Heart left ventricle (tissue), 16 donors: Measurements from ENCODE around the gene OR51A2. TPM values are rescaled to one million over a fixed set of nuclear protein-coding genes. Genes with fewer than 3 reads are reported as not detected.

Source experiments
- ATAC-seq, 4 donors: fragments of 200-7000 bp; cut with Tn5 transposase; one replicate each; pipeline ENCODE4 v1.9.1; 2020 to 2022; ENCODE audit warnings: moderate library complexity in 4 of 4, mild to moderate bottlenecking in 3 of 4, moderate number of reproducible peaks in 1 of 4
- DNase-seq, 5 donors: peaks; one replicate each; pipeline ENCODE4 v3.0.0-alpha.2; 2020
- H3K27ac ChIP-seq, 12 donors: fragments of 200-600 bp; sonication (generic) in 4 of 12; one replicate each; pipeline versions ENCODE4 v1.5.0 to v1.8.0; 2016 to 2022; ENCODE audit warnings: mild to moderate bottlenecking in 2 of 12
- H3K27me3 ChIP-seq, 9 donors: fragments of 200-600 bp; sonication (generic) in 2 of 9; one replicate each; pipeline versions ENCODE4 v1.5.1 to v1.8.0; 2016 to 2022; ENCODE audit warnings: mild to moderate bottlenecking in 3 of 9
- H3K36me3 ChIP-seq, 9 donors: fragments of 200-600 bp; sonication (generic) in 2 of 9; one replicate each; pipeline versions ENCODE4 v1.5.0 to v1.8.0; 2018 to 2022; ENCODE audit warnings: mild to moderate bottlenecking in 2 of 9
- H3K4me1 ChIP-seq, 12 donors: fragments of 200-600 bp; sonication (generic) in 4 of 12; one replicate each; pipeline versions ENCODE4 v1.5.0 to v1.8.0; 2016 to 2022; ENCODE audit warnings: mild to moderate bottlenecking in 3 of 12
- H3K4me3 ChIP-seq, 12 donors: fragments of 200-600 bp; sonication (generic) in 4 of 12; one replicate each; pipeline versions ENCODE4 v1.5.0 to v1.8.0; 2017 to 2022; ENCODE audit warnings: mild to moderate bottlenecking in 9 of 12, moderate library complexity in 4 of 12
- H3K9me3 ChIP-seq, 12 donors: fragments of 200-600 bp; sonication (generic) in 4 of 12; one replicate each; pipeline versions ENCODE4 v1.5.0 to v1.8.0; 2016 to 2022; ENCODE audit warnings: mild to moderate bottlenecking in 1 of 12
- POLR2A ChIP-seq, 2 donors: fragments of 450-650 bp; IDR thresholded peaks; one replicate each; pipeline ENCODE4 v1.6.1; 2017; ENCODE audit warnings: antibody characterized with exemption in 2 of 2, mild to moderate bottlenecking in 2 of 2, moderate library complexity in 2 of 2
- WGBS, 4 donors: extraction: QIAGEN DNeasy Blood & Tissue Kit in 2 of 4; methylation state at CpG; one replicate each; pipeline versions ENCODE4 v1.1.5 to v1.1.7; 2013 to 2018; 5-methylcytosine and 5-hydroxymethylcytosine counted together
- intact Hi-C, 10 donors: fragments of 100-400 bp; cut with DNase I; formaldehyde crosslinking; loops; one replicate each; pipeline versions ENCODE4 v1.11.1 to v1.14.2; 2022
- polyA plus RNA-seq, 2 donors: library from polyadenylated mRNA; stranded (reverse); fragments of 200-250 nt; gene quantifications; one replicate each; pipeline ENCODE4 v1.2.3, GENCODE V29; 2013
- total RNA-seq, 9 donors: library from RNA; depleted of rRNA in 2 of 9; stranded (reverse); fragments of >200 nt in 2 of 9; fragmentation: NEBNext Ultra II Directional in 3 of 9; extraction: Animal tissue kit (Norgen Biotek cat#: 25700) in 3 of 9; gene quantifications; one replicate each; pipeline versions ENCODE4 v1.1.0 to v1.2.4, GENCODE V29; 2016 to 2023
- TF ChIP-seq, protein P1 (sequence below), 12 donors: fragments of 200-600 bp; sonication (generic) in 4 of 12; IDR thresholded peaks; one replicate each; pipeline versions ENCODE4 v1.5.0 to v1.8.0; 2018 to 2022; ENCODE audit warnings: antibody characterized with exemption in 12 of 12, mild to moderate bottlenecking in 5 of 12
- donor health status: ischemic (EF 13 %, LVEDD 7.1; RV severe dilation, severe dysfunction).
- donor health status: healthy with polysubstance abuse.
- donor health status: DM: no; HTN: yes; CAD: no.
- donor health status: DM: no; HTN: no; CAD: no.
- donor health status: ischemic (EF 25% LVEDD 6.9; RV normal size, moderate dysfunction).
- donor health status: ischemic (EF 25% LVEDD 5.7; RV mildly dilated, moderate dysfunction).
- donor health status: healthy.
- donor health status: DM: yes; HTN: yes; CAD: no.
- donor health status: ischemic (EF 35%, LVEDD 5.7; RV mildly dilated, moderate dysfunction).
- donor health status: nonischemic (EF 11% LVEDD 7.7; RV severe dilation, severe dysfunction).
- donor health status: DM: yes; HTN: yes; CAD: no.
- donor health status: PGD.
- donor health status: ischemic (EF 29% LVEDD 5.4; RV normal size, mild dysfunction).
- donor health status: nonischemic (EF 23%, LVEDD 6.1; RV moderate dilation, normal function).

Gene OR51A2
- total and polyA plus RNA-seq, 11 donors: not detected

DNA sequence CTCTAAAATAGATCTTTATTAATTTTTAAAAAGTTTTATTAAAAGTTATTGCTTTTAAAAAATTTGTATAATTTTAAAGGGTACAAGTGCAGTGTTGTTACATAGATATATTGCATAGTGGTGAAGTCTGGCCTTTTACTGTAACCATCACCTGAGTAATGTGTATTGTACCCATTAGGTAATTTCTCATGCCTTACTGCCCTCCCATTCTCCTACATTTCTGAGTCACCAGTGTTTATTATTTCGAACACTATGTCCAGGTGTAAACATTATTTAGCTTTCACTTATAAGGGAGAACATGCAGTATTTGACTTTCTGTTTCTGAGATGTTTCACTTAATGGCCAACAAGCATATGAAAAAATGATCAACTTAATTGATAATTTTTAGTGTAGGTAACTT lies 33.7 kb downstream of the OR51A2 start:
- TF ChIP-seq POLR2A (IDR thresholded peaks at IDR 0.05): no peak
- TF ChIP-seq, protein P1, sequence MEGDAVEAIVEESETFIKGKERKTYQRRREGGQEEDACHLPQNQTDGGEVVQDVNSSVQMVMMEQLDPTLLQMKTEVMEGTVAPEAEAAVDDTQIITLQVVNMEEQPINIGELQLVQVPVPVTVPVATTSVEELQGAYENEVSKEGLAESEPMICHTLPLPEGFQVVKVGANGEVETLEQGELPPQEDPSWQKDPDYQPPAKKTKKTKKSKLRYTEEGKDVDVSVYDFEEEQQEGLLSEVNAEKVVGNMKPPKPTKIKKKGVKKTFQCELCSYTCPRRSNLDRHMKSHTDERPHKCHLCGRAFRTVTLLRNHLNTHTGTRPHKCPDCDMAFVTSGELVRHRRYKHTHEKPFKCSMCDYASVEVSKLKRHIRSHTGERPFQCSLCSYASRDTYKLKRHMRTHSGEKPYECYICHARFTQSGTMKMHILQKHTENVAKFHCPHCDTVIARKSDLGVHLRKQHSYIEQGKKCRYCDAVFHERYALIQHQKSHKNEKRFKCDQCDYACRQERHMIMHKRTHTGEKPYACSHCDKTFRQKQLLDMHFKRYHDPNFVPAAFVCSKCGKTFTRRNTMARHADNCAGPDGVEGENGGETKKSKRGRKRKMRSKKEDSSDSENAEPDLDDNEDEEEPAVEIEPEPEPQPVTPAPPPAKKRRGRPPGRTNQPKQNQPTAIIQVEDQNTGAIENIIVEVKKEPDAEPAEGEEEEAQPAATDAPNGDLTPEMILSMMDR (IDR thresholded peaks at IDR 0.05): no peak
- intact Hi-C loops: no loop called here
- H3K27me3 ChIP-seq: no peaks in the 10 kb centered on the region
- DNase-seq (no peak), ATAC-seq (no peak)
- 69 to 83% (median 77%) methylated on average over 1 of the region's 1 CpG for WGBS, 4 donors
- H3K4me1 ChIP-seq: no peaks in the 10 kb centered on the region
- H3K9me3 ChIP-seq: no peaks in the 10 kb centered on the region
- no peak overlapping the region for H3K27ac ChIP-seq
- H3K36me3 ChIP-seq: no peaks in the 10 kb centered on the region
- H3K4me3 ChIP-seq: no peak overlapping the region

DNA sequence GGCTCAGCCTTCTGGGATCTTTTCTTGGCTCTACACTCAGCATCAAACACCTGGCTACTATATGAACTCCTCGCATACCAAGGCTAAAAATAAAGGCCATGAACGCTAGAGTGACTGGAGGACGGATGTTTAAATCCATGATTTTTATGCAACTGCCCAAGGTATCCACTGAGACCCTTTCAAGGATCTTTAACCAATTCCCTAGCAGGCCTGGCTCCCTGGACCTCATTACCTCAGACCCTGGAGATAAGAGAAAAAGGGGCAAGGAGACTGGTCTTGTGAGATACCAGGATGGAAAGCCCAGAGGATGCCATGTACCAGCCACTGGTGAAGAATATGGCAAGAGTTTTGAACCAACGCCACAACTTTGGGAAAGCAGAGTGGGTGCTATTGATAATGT lies 36.3 kb downstream of the OR51A2 start, which contains the start of gene OR51G2:
TSS of gene OR51G2 (minus strand) at position 101 of the 400 bp plus-strand sequence. CDS start 3,687 bp downstream, outside the sequence.
- no peaks in the 10 kb centered on the region for H3K36me3 ChIP-seq
- no peak for TF ChIP-seq POLR2A (IDR thresholded peaks at IDR 0.05)
- TF ChIP-seq, protein P1 (IDR thresholded peaks at IDR 0.05): no peak
- 67 to 89% (median 76%) methylated on average over 4 of the region's 4 CpGs for WGBS, 4 donors
- H3K4me1 ChIP-seq: no peaks in the 10 kb centered on the region
- no peak within 1 kb of the TSS for H3K27ac ChIP-seq
- no peaks in the 10 kb centered on the region for H3K9me3 ChIP-seq
- no peak for ATAC-seq
- no peaks in the 10 kb centered on the region for H3K27me3 ChIP-seq
- DNase-seq: no peak
- H3K4me3 ChIP-seq: no peak within 1 kb of the TSS
- intact Hi-C loops: no loop called here

DNA sequence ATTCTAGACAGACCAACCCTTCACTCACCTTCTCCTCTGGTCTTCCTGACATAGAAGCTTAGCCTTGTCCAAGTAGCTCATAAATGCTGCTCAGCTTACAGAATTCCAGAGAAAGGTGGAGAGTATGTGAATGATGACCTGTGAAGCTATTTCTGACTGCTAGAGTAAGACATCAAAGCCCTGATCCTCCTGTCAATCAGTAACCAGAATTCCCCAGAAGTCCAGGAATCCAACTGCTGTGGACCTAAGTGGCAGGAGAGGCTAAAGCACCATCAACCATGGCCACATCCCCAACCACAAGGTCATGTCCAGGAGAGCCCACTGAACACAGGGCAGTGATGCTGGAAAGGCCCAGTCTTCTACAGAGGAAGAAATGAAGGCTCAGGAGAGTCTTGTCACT lies 38.9 kb downstream of the OR51A2 start:
- H3K4me1 ChIP-seq: no peaks in the 10 kb centered on the region
- DNase-seq (no peak), ATAC-seq (no peak)
- H3K4me3 ChIP-seq: no peak overlapping the region
- H3K27ac ChIP-seq: no peak overlapping the region
- no peaks in the 10 kb centered on the region for H3K27me3 ChIP-seq
- H3K9me3 ChIP-seq: no peaks in the 10 kb centered on the region
- no peak for TF ChIP-seq POLR2A (IDR thresholded peaks at IDR 0.05)
- TF ChIP-seq, protein P1 (IDR thresholded peaks at IDR 0.05): no peak
- intact Hi-C loops: no loop called here
- no peaks in the 10 kb centered on the region for H3K36me3 ChIP-seq

Other genes starting within 250 kb of the OR51A2 start
- not detected for gene OR51F1, start 185.8 kb downstream of the OR51A2 start, total RNA-seq
- not detected for gene OR51F1, start 185.8 kb downstream of the OR51A2 start, polyA plus RNA-seq
- not detected for gene OR52R1, start 151.3 kb downstream of the OR51A2 start, total RNA-seq
- not detected for gene OR52R1, start 151.3 kb downstream of the OR51A2 start, polyA plus RNA-seq
- not detected for gene OR51F2, start 134.4 kb downstream of the OR51A2 start, total RNA-seq
- not detected for gene OR51F2, start 134.4 kb downstream of the OR51A2 start, polyA plus RNA-seq
- not detected for gene OR51S1, start 106.5 kb downstream of the OR51A2 start, total RNA-seq
- gene OR51S1, start 106.5 kb downstream of the OR51A2 start, polyA plus RNA-seq: not detected
- not detected for gene OR51T1, start 73.8 kb downstream of the OR51A2 start, total RNA-seq
- gene OR51T1, start 73.8 kb downstream of the OR51A2 start, polyA plus RNA-seq: not detected
- gene OR51A7, start 51.9 kb downstream of the OR51A2 start, total RNA-seq: not detected
- gene OR51A7, start 51.9 kb downstream of the OR51A2 start, polyA plus RNA-seq: not detected
- gene OR51G2, start 36.4 kb downstream of the OR51A2 start, total RNA-seq: not detected
- not detected for gene OR51G2, start 36.4 kb downstream of the OR51A2 start, polyA plus RNA-seq
- not detected for gene OR51G1, start 31.4 kb downstream of the OR51A2 start, total RNA-seq
- not detected for gene OR51G1, start 31.4 kb downstream of the OR51A2 start, polyA plus RNA-seq
- gene OR51A4, start 8.1 kb downstream of the OR51A2 start, total RNA-seq: not detected
- gene OR51A4, start 8.1 kb downstream of the OR51A2 start, polyA plus RNA-seq: not detected
- gene OR51L1, start 39.1 kb upstream of the OR51A2 start, total RNA-seq: not detected
- not detected for gene OR51L1, start 39.1 kb upstream of the OR51A2 start, polyA plus RNA-seq
- gene OR52J3, start 90.8 kb upstream of the OR51A2 start, total RNA-seq: not detected
- gene OR52J3, start 90.8 kb upstream of the OR51A2 start, polyA plus RNA-seq: not detected
- not detected for gene OR52E2, start 103.9 kb upstream of the OR51A2 start, total RNA-seq
- not detected for gene OR52E2, start 103.9 kb upstream of the OR51A2 start, polyA plus RNA-seq
- not detected for gene OR52E1, start 113.9 kb upstream of the OR51A2 start, total RNA-seq
- not detected for gene OR52E1, start 113.9 kb upstream of the OR51A2 start, polyA plus RNA-seq
- not detected for gene OR52A5, start 182.6 kb upstream of the OR51A2 start, total RNA-seq
- not detected for gene OR52A5, start 182.6 kb upstream of the OR51A2 start, polyA plus RNA-seq
- gene OR52A1, start 199.0 kb upstream of the OR51A2 start, total RNA-seq: not detected
- gene OR52A1, start 199.0 kb upstream of the OR51A2 start, polyA plus RNA-seq: not detected
- not detected for gene OR51V1, start 245.0 kb upstream of the OR51A2 start, total RNA-seq
- not detected for gene OR51V1, start 245.0 kb upstream of the OR51A2 start, polyA plus RNA-seq